HG02981 (cell line): ENCODE results near the gene GRB10.
"Not testable (repeated sequence)": the region's sequence is repeated elsewhere in the genome, so short reads cannot be mapped to it uniquely, and the experiment has no call there.

Experiments
- ATAC-seq: cut with Tn5 transposase; IDR thresholded peaks from one replicate; pipeline ENCODE4 v1.9.1; 2021; ENCODE audit warnings: mild to moderate bottlenecking, moderate library complexity; ENCODE audit not compliant: unreplicated experiment

GRB10 gene

GRCh38 chr7:50779427-50779826, 3.3 kb downstream of the GRB10 start:
- ATAC-seq = no peak

- ATAC-seq = no peak
These were observed 4.5 kb downstream of the GRB10 start for GRCh38 chr7:50778189-50778588.

- ATAC-seq = no peak
These were observed 6.9 kb downstream of the GRB10 start for GRCh38 chr7:50775836-50776235.

- no peak for ATAC-seq
These were observed 7.5 kb downstream of the GRB10 start for GRCh38 chr7:50775231-50775630.

GRCh38 chr7:50774319-50774718, 8.4 kb downstream of the GRB10 start:
- ATAC-seq = no peak

GRCh38 chr7:50773071-50773470, 9.6 kb downstream of the GRB10 start:
- ATAC-seq = not testable (repeated sequence)

GRCh38 chr7:50771120-50772002, 11.3 kb downstream of the GRB10 start:
- ATAC-seq = no peak

GRCh38 chr7:50768485-50769474, 13.9 kb downstream of the GRB10 start:
- no peak for ATAC-seq

GRCh38 chr7:50766849-50767207, 15.9 kb downstream of the GRB10 start:
- ATAC-seq = no peak

- ATAC-seq = no peak
These were observed 16.4 kb downstream of the GRB10 start for GRCh38 chr7:50766106-50766848.

GRCh38 chr7:50762337-50762736, 20.4 kb downstream of the GRB10 start:
- ATAC-seq = no peak

- no peak for ATAC-seq
These were observed 21.0 kb downstream of the GRB10 start for GRCh38 chr7:50761713-50762112.

- ATAC-seq = no peak
These were observed 24.8 kb downstream of the GRB10 start for GRCh38 chr7:50757703-50758390.

GRCh38 chr7:50756180-50756579, 26.5 kb downstream of the GRB10 start:
- no peak for ATAC-seq

- no peak for ATAC-seq
These were observed 28.0 kb downstream of the GRB10 start for GRCh38 chr7:50754684-50755083.

- no peak for ATAC-seq
These were observed 28.5 kb downstream of the GRB10 start for GRCh38 chr7:50754241-50754640.

- ATAC-seq = no peak
These were observed 30.3 kb downstream of the GRB10 start for GRCh38 chr7:50752422-50752821.

GRCh38 chr7:50751146-50751545, 31.6 kb downstream of the GRB10 start:
- ATAC-seq = no peak

- no peak for ATAC-seq
These were observed 32.8 kb downstream of the GRB10 start for GRCh38 chr7:50749896-50750295.

GRCh38 chr7:50748472-50748871, 34.2 kb downstream of the GRB10 start:
- ATAC-seq = no peak
